HK-2 (cell line): Measurements from ENCODE around the gene AMT.

Experiments
- DNase-seq: peaks from one replicate; pipeline ENCODE4 v3.0.0-alpha.2; 2018; ENCODE audit not compliant: unreplicated experiment

Gene AMT, protein sequence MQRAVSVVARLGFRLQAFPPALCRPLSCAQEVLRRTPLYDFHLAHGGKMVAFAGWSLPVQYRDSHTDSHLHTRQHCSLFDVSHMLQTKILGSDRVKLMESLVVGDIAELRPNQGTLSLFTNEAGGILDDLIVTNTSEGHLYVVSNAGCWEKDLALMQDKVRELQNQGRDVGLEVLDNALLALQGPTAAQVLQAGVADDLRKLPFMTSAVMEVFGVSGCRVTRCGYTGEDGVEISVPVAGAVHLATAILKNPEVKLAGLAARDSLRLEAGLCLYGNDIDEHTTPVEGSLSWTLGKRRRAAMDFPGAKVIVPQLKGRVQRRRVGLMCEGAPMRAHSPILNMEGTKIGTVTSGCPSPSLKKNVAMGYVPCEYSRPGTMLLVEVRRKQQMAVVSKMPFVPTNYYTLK

GRCh38 chr3:49422379-49423248 lies at the start of gene AMT:
AMT (minus strand) TSS chr3:49422473; CDS start chr3:49422450, 23 bp downstream.
- DNase-seq, result no peak

GRCh38 chr3:49470714-49471420 lies 48.6 kb upstream of the AMT start:
- DNase-seq, result no peak

DNA sequence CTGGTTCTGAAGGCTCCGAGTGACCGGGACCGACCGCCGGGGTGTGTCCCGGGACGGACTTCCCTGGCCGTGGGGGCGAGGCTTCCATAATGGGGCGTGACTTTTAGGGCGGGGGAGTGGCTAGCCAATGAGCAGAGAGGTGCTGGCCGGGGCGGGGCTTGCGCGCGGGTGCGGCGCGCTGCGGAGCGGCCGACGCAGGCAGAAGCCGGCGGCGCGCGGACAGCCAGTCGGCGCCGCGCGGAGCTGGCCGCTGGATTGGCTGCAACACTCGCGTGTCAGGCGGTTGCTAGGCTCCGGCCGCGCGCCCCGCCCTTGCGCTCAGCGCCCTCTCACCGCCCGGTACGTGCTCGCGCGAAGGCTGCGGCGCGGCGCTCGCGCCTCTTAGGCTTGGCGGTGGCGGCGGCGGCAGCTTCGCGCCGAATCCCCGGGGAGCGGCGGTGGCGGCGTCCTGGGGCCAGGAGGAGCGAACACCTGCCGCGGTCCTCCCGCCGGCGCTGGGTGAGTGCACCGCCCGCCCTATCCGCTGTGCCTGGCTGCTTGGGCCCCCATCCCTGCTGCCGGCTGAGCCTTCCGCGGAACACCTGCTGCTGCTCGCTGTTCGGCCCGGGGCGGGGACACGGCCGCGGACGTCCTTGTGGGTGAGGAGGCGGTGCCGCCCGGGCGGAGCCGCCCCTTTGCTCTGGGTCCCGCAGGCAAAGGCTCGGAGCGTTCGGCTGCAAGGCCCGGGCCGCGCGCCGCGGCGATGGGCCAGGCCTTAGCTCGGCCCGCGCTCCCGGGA lies 47.9 kb upstream of the AMT start, which contains the start of gene DAG1:
Gene DAG1, plus strand, starts transcription at position 332 of the 778 bp plus-strand sequence. CDS start 40,268 bp downstream, outside the sequence.
- DNase-seq, result peak; percentile 91

DNA sequence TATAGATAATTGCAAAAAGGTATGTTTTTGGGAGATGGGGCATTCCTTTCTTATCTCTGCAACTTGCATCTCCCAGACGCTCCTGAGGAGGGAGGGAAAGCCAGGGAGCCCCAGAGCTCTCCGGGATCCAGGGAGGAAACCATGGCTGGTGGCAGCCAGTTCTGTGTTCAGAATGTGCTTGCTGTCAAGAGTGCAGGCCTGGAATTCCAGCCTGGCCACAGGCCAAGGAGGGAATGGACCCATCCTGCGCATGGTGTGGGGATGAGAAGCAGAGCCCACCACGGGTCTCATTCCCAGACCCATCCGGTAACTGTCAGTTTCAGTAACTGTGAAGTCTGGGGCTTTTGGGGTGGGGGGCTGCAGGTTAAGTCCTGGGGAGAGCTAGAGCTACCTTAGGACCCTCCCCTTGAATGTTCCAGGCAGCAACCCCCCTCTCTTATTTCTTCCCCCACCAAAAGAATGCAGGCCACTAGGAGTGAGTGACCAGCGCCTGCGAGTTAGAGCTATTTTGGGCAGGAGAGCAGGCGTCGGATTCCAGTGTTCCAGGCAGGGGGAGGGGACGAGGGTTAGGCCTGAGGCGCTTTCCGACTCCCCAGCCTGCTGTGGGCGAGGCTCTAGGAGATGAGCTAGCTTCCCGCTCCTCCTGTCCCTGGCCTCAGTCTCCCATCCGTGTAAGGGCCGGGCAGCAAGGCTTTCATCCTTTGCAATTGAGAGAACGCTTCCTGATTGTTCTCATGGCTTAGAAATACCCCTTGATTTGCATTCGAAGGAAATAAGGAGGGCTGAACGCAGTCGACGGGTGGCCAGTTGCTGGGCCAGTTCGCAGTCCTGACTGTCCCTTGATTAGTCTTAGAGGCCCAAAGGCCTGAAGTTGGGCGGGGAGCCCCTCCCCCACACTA lies 47.0 kb upstream of the AMT start:
- DNase-seq, result peak; percentile 64

- DNase-seq, result no peak
These were observed 43.8 kb upstream of the AMT start for GRCh38 chr3:49466085-49466484.

GRCh38 chr3:49465270-49466034 lies 43.2 kb upstream of the AMT start:
- DNase-seq, result no peak

- no peak for DNase-seq
These were observed 39.9 kb upstream of the AMT start for GRCh38 chr3:49462222-49462621.

DNA sequence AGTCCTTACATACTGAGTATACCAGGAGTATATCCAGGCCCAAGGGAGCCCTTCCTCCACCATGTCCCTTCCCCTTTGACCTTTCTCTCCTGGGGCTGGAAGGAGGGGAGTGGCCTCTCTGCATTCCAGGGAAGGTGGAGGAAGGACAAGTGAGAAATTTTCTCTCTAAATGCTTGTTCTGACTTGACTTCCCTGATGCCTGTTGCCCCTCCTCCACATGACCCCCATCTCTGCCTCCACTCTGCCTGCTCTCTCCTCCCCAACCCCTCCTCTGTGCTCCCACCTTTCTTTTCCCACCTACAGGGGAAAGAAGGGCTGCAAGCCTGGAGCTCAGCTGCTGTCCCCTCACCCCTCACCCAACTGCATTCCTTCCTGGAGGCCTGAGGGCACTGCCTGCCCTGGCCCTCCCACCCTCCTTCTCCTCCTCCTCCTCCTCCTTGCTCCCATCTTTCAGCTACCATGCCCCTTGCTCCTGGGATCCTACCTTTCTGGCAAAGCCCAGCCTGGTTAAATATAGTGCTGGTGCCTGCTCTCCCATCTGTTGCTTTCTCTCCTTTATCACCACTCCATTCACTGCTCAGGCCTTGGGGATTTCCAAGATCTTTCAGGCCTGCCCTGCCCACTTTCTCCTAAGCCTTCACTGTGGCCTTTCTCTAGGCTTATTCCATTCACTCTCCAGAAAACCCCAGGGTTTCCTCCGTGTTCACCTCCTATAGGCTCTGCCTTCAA lies 39.3 kb upstream of the AMT start:
- DNase-seq, result no peak

GRCh38 chr3:49460956-49461355 lies 38.7 kb upstream of the AMT start:
- no peak for DNase-seq

DNA sequence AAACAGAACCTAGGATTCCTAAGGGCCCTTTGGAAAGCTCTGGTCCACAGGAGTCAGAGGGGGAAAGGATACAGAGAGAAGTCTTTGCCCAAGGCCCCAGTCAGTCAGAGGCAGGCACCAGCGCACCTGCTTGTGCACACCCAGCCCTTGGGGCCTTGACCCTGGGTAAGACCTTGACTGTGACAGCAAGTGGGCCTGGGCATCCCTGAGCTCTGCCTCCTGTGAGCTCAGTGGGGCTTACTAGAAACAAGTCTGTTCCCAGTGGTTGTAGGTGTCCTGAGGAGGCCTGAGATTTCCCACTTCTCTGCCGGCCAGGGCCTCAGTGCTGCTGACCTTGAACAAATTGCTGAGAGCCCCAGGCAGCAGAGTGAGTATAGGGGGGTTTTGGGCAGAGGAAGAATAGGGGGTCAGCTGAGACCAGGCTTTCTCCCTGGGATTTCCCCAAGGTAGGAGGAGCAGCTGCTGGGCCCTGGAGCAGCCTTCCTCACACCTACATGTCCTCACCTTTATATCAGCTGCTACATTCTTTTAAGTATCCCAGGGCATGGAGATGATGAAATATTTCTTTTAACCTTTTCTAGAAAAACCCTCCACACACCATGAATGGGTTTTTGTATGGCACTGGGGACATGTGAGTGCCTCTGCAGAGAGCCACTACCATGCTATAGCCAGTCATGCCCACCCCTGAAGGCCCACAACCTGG lies 38.1 kb upstream of the AMT start:
- DNase-seq, result no peak

DNA sequence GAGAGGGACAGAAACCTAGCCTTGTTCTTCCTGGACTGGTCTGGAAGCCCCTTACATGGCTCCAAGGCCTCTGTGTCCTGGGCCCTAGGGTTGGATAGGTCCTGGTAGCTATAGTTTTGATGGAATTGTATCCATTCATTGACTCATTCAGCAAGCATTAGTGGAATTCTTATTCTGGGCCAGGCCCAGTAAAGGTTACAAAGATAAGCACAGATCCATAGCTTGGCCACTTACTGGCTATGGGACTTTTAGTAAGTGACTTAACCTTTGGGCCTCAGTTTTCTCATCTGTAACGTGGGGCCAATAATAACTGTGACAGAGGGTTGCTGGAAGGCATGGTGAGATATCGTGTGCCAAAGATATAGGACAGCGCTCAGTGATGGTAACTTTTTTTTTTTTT lies 34.2 kb upstream of the AMT start:
- no peak for DNase-seq

DNA sequence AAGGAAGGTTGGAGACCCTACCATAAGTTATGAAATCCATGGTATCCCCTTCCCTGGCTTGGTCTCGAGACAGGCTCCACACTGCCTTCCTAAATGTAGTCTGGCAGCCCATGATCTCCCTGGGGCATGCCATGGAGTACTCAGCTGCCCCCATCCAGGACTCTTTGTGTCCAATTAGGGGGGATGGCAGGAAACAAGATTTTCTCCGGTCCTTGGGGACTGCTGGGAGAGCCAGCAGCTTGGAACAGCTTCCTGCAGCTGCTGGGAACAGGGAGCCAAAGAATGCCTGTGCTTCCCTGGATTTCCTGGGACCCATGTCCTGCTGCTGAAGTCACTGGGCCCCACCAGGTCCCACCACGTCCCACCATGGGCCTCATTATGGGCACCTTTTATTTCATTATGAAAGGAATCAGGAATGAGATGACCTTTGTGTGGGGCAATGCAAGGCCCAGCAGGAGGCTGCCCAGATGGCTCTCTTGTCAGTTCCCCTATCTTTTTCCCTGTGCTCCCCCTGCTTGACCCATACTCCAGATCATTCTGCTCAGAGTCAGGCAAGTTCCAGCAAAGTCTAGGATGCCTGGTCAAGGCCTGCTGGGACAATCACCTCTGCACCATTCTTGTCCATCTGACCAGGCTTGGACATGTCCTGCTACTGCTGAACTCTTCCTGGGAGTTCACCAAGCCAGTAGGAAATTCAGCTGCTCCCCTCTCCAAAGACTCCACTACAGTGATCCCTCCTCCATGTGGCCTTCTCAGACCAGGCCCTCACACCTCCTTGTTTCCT lies 32.8 kb upstream of the AMT start:
- DNase-seq, result no peak

- no peak for DNase-seq
These were observed 32.2 kb upstream of the AMT start for GRCh38 chr3:49454458-49454857.

DNA sequence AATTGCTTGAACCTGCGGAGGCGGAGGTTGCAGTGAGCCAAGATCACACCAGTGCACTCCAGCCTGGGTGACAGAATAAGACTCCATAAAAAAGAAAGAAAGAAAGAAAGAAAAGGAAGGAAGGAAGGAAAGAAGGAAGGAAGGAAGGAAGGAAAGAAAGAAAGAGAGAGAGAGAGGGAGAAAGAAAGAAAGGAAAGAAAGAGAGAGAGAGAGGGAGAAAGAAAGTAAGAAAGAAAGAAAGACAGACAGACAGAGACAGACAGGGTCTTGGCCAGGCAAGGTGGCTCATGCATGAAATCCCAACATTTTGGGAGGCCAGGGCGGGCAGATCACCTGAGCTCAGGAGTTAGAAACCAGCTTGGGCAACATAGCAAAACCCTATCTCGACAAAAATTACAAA lies 31.3 kb upstream of the AMT start:
- no peak for DNase-seq

DNA sequence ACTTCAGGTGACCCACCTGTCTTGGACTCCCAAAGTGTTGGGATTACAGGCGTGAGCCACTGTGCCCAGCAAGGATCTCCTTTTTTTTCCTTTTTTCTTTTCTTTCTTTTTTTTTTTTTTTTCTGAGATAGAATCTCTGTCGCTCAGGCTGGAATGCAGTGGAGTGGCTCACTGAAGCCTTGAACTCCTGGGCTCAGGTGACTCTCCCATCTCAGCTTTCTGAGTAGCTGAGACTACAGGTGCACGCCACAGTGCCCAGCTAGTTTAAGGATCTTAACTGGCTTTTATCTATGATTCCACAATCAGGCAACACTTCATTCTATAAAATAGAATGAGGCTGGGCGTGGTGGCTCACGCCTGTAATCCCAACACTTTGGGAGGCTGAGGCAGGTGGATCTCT lies 23.1 kb upstream of the AMT start:
- no peak for DNase-seq

DNA sequence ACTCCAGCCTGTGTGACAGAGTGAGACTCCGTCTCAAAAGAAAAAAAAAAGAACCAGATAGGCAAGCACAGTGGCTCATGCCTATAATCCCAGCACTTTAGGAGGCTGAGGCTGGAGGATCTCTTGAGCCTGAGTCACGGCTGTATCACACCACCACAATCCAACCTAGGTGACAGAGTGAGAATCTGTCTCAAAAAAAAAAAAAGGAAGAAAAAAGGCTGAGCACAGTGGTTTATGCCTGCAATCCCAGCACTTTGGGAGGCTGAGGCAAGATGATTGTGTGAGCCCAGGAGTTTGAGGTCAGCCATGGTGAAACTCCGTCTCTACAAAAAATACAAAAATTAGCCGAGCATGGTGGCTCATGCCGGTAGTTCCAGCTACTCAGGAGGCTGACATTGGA lies 12.5 kb upstream of the AMT start:
- no peak for DNase-seq

- no peak for DNase-seq
These were observed 6.4 kb upstream of the AMT start for GRCh38 chr3:49428752-49429080.

DNA sequence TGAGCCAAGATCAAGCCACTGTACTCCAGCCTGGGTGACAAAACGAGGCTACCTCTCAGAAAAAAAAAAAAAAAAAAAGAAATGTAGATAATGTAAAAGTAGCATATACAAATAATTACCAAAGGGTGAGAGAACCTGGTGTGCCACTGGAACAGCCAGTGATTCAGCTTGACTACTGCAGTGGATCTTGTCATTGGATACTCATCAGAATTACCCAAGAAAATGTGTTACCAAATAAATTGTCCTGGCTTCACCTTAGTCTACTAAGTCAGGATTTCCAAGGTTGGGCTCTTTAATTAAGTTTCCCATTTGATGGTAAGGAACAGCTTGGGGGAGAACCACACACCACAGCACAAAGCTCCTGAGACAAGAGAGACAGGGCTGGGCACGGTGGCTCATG lies 5.3 kb upstream of the AMT start:
- DNase-seq, result no peak
